Measurements from ENCODE around the gene KRT38.
"Not testable (repeated sequence)": the region's sequence is repeated elsewhere in the genome, so short reads cannot be mapped to it uniquely, and the experiment has no call there.

Gene KRT38

GRCh38 chr17:41422586-41422985 is 18.2 kb downstream of the KRT38 start:
- not testable (repeated sequence) for DNase-seq (ENCODE audit: low read depth, low spot score)

- no peak for DNase-seq (ENCODE audit: low read depth, low spot score)
Observed at GRCh38 chr17:41421617-41422016, 19.2 kb downstream of the KRT38 start.

DNA sequence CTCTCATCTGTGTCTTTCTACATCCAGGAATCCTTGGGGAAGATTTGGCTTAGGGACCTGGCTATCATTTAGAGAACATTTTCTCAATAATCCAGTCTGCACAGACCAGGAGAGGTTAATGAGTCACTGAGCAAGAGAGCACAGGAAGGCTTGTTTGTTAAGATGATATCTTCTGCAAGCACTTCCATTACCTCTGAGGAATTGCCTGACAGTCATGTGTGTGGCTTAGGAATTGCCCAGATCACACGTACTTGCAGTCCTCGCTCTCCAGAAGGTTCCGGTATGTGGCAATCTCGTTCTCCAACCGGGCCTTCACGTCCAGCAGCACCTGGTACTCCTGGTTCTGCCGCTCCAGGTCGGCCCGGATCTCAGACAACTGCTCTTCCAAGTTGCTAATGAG is 19.7 kb downstream of the KRT38 start:
- no peak for DNase-seq (ENCODE audit: low read depth, low spot score)

DNA sequence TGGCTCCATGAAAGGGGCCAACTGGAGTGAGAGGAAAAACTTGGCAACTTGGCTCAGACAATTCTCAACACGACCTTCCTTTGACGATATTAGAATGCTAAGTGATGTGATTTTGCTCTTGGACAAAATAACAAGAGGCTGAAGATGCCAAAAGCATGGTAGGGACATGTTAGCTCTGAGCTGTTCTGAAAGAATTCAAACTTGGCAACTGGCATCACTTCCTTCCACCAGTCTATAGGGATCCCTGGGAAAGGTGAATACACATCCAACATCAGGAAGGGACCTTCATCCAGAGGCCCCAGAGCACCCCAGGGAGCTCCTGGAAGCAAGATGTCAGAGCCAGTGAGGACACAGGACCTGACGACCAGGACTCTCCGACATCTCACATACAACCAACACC is 20.6 kb downstream of the KRT38 start:
- peak; percentile 50 for DNase-seq (ENCODE audit: low read depth, low spot score)

GRCh38 chr17:41419716-41420115 is 21.1 kb downstream of the KRT38 start:
- no peak for DNase-seq (ENCODE audit: low read depth, low spot score)

GRCh38 chr17:41418116-41418860 is 22.5 kb downstream of the KRT38 start:
- DNase-seq (ENCODE audit: low read depth, low spot score), result no peak

DNA sequence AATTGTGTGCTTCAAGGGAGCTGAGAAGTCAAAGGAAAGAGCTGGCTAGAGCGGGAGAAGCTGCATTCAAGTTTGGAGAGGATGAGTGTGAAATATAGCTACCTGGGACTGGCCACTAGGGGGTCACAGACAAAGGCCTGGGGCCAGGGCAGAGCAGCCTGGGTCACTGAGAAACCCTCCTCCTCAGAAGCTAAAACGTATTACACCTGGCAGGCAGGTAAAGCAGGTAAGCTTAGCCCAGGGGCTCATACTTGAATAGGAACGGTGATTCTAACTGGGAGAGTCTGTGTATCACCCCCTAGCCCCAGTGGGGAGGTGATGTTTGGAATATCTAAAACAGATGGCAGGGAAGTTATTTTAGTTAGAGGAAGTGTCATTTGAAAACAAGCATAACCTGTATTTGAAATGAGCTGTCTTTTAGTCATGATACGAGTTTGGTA is 23.2 kb downstream of the KRT38 start:
- no peak for DNase-seq (ENCODE audit: low read depth, low spot score)

DNA sequence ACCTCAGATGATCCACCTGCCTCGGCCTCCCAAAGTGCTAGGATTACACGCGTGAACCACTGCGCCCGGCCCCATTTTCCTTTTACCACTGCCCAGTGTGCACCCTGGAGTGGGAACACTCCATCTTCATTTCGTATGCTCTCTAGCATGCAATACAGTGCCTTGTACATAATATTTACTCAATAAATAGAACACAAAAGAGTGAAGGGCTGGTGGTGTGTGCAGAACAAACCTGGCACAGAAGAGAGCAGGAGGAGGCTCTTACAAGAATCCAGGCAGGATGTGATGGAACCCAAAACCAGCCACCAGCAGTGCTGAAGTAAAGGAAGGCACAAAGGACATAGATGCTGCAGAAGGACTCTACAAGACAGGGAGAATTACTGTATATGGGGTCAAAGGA is 23.7 kb downstream of the KRT38 start:
- DNase-seq (ENCODE audit: low read depth, low spot score), result no peak

GRCh38 chr17:41416479-41416878 is 24.3 kb downstream of the KRT38 start:
- no peak for DNase-seq (ENCODE audit: low read depth, low spot score)

DNA sequence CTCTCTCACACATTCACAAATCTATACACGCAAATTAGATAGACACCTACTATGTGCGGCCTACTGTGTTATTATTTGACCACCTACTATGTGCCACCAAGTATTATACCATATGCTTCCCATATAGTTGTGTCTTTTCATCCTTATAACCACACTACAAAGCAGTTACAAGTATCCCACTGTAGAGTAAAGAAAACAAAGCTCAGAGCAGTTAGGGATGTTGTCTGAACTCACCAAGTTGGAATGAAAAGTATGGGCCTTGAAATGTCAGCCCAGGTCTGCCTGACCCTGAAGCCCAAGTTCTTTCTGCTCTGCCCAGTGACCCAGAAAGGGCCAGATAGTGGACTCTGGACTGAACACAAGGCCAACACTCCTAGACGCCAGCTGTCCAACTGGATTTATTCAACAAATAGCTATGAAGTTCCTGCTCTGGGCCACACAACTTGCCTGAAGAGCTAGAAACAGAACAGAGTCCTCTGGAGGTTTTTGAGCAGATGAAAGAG is 24.9 kb downstream of the KRT38 start:
- DNase-seq (ENCODE audit: low read depth, low spot score), result peak; percentile 57

- DNase-seq (ENCODE audit: low read depth, low spot score), result no peak
Observed at GRCh38 chr17:41415411-41415810, 25.4 kb downstream of the KRT38 start.

GRCh38 chr17:41413982-41414381 is 26.8 kb downstream of the KRT38 start:
- DNase-seq (ENCODE audit: low read depth, low spot score), result peak; percentile 51

DNA sequence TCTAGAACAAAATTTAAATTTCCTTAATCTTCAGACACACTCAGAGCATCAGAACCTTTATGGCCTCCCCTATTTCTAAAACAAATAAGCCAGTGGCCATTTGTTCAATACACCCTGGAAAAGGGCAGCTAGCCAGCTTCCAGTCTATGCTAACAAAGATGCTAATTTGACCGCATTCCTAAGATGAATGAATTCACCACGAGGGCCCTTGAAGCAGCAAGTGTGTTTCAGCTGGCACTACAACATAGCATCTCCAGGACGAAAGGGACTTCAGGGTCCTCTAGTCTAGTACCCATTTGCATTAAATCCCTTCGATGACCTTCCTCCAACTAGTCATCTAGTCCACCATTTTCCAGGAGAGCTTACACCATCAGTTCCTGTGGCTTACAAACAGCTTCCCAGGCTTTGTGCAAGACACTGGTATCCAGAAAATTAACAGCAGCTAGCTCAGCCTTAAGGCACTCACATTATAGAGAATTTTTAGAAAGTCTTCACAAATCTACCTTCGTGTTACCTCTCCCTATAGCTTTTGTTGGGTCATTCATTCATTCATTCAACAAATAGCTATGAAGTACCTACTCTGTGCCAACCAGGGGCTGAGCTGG is 27.3 kb downstream of the KRT38 start:
- DNase-seq (ENCODE audit: low read depth, low spot score), result peak; percentile 90

DNA sequence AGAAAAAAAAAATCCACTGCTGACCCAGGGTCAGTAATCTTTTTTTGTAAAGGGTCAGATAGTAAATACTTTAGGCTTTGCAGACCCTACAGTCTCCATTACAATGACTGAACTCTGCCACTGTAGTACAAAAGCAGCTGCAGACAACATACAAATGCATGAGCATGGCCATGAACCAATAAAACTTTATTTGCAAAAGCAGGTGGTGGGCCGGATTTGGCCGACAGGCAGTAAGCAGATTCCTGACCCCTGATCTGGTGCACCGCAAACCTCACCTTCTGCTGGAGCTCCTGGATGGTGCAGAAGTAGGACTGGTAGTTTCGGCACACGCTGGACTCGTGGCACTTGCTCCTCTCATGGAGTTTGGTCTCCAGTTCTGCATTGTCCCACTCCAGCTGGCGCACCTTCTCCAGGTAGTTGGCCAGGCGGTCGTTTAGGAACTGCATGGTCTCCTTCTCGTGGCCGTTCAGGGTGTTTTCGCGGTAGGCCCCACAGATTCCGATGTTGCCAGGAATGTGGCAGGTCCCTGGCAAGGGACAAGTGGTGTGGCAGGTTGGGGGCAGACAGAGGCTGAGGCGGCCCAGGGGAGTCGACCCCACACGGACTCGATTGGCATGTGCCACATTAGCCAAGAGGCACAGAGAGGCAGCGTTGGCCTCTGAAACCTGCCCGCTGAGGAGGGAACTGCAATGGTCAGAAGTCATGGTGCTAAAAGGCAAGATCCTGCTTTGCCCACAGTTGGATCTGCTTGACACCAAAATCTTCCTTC is 29.5 kb downstream of the KRT38 start:
- no peak for DNase-seq (ENCODE audit: low read depth, low spot score)

DNA sequence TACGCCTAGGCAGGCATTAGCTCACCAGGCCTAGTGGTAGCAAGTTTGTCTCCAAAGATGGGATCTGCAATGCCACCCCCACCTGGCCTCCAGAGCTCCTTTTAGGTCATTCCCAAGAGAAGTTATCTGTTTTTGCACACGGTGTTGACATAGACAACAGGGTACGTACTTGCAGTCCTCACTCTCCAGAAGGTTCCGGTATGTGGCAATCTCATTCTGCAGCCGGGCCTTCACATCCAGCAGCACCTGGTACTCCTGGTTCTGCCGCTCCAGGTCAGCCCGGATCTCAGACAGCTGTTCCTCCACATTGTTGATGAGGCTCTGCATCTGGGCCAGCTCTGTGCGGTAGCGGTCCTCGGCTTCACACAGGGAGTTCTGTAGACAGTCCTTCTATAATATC is 33.6 kb downstream of the KRT38 start:
- no peak for DNase-seq (ENCODE audit: low read depth, low spot score)

DNA sequence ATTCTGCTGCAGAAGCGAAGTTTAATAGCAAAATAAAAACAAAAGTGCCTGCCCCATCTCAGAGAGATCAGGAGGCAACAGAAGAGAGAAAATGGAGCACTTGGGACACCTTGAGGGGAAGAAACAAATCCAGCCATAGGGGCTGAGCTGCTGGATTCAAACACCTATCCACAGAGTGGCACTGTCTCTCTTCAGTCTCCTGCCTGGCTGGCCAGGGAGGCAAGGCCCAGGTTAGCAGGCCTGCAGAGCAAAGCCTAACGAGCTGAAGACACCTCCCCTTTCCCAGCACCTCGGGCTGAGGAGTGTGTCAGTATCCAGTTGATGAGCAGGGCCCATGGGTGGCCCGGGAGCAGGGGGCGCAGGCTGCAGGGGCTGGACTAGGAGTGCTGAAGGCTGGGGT is 34.6 kb downstream of the KRT38 start:
- DNase-seq (ENCODE audit: low read depth, low spot score), result peak; percentile 32

DNA sequence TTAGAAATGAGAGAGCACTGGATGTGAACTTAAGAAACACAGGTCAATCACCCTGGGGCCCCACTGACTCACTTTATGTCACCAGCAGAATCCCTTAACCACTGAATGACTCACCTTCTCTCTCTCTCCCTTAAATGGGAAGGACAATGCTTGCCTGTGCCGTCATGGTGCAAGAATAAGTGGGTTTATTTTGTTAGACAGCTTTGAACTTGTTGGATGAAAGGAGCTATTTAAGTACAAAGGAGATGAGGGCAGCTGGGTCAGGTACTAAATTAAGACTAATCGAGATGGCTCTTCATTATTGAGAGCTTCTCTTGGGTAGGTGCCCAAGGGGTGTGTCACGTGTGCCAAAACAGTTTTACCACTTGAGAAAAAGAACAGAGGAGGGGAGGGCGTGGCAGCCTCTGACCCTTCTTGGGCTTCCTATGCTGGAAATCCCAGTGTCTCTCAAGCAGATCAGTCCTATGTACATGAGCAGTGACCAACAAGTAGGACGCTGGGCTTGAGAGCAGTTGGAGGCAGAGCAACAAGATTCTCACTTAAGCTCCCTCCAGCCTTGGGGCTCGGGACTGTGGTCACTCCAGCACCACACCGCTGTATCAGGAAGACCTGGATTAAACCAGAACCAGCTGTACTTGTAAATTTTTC is 36.6 kb downstream of the KRT38 start:
- DNase-seq (ENCODE audit: low read depth, low spot score), result peak; percentile 89

DNA sequence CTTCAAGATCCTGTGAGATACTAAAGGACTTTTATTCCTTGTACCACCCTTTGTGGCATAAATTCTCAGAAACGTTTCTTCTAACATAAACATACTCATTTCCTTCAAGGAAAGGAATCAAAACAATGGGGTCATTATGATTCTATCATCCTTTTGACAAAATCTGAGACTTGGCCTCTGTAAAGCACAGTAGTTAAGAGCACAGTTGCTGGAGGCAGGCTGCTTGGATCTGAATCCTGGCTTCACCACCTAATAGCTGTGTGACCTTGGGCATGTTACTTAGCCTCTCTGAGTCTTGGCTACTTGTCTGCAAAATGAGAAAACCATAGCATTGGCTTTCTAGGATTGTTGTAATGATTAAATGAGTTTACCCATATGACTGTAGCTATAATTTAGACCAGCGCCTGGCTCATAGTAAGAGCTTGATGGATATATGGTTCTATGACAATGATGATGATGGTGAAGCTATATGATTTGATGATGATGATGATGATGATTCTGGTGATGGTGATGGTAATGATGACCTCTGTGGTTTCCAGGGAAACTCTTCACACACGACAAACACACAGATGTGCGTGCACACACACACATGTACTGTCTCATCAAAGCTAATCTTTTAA is 37.3 kb downstream of the KRT38 start:
- no peak for DNase-seq (ENCODE audit: low read depth, low spot score)

GRCh38 chr17:41402161-41402560 is 38.6 kb downstream of the KRT38 start:
- peak; percentile 65 for DNase-seq (ENCODE audit: low read depth, low spot score)

GRCh38 chr17:41396996-41397660 is 43.7 kb downstream of the KRT38 start, which contains the start of gene KRT31:
Gene KRT31, minus strand, starts transcription at chr17:41397608. Its CDS starts 69 bp downstream, at chr17:41397539.
- DNase-seq (ENCODE audit: low read depth, low spot score), result no peak

DNA sequence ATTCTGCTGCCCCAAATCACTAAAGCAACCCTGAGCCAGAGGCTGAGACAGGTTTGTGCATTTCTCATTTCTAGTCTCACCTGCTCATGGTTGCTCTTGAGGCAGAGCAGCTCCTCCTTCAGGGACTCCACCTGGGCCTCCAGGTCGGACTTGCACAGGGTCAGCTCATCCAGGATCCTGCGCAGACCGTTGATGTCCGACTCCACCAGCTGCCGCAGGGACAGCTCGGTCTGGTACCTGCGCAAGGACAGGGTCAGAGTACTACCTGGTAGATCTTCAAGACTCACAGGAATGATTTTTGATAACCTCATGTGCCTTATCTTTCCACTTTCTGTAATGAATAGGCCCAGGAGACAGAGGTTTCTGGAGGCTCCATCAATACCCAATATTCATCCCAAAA is 44.4 kb downstream of the KRT38 start:
- DNase-seq (ENCODE audit: low read depth, low spot score), result no peak

Data from astrocyte of the hippocampus (primary cell).